Activated gamma-delta T cell (primary cell): ENCODE results near the gene KIN.
"Not testable (repeated sequence)": the region's sequence is repeated elsewhere in the genome, so short reads cannot be mapped to it uniquely, and the experiment has no call there.

ENCODE experiments used
- DNase-seq: peaks from one replicate; lab custom pipeline; 2025; lab: John Stamatoyannopoulos, UW
- total RNA-seq, 2 donors: gene quantifications; one replicate each; lab custom pipeline; 2026; lab: John Stamatoyannopoulos, UW

Gene KIN, protein sequence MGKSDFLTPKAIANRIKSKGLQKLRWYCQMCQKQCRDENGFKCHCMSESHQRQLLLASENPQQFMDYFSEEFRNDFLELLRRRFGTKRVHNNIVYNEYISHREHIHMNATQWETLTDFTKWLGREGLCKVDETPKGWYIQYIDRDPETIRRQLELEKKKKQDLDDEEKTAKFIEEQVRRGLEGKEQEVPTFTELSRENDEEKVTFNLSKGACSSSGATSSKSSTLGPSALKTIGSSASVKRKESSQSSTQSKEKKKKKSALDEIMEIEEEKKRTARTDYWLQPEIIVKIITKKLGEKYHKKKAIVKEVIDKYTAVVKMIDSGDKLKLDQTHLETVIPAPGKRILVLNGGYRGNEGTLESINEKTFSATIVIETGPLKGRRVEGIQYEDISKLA
- total RNA-seq = 36.6 to 38.3 reads per million in 2 donors

DNA sequence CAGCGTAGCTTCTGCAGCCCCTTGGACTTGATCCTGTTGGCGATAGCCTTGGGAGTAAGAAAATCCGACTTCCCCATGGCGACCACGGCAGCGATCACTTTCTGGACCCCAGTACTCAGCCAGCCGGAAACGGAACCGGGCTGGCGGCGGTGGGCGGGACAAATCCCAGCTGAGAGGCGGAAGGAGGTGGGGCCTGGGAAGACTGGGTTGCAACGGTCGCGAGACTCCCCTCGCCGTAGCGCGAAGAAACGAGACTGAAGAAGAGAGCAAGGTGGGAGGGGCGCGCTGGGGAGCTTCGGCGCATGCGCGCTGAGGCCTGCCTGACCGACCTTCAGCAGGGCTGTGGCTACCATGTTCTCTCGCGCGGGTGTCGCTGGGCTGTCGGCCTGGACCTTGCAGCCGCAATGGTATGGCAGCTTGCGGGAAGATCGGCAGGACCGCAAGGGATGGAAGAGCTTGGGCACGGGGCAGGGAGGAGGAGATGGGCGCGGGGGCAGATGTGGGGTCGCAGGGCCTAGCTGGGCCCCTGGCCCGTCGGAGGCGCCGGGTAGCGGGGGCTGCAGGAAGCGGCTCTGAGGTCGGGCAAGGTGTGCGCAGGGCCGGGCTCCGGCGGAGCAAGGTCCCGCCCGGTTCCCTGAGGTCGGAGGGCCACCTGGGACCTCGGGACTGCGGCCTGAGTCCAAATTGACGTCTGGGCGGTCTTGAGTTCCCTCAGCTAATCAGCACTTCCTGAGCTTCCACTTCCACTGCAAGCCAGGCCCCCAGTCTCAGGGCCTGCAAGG, at the start of gene KIN, which contains the start of gene ATP5F1C:
KIN (minus strand) TSS at position 137 of the 782 bp plus-strand sequence; CDS start at position 77, 60 bp downstream.
ATP5F1C (plus strand) TSS at position 321 of the 782 bp plus-strand sequence; CDS start at position 352, 31 bp downstream.
- DNase-seq = peak; percentile 93

DNA sequence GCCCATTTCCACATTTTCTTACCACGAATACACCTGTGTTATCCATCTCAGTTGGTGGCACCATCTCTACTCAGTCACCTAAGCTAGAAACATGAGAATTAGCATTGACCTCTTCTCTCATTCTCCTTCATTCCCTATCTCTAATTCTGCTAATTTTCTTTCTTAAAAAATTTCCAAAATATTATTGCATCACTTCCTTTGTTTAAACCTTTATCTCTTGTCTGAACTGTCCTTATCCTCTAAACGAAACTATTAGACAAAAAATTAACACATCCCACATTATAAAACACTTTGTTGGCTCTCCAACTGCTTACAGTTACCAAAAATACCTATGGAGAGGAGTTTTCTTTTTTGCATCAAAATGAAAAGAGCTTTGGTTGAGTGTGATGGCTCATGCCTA, 48.8 kb upstream of the KIN start:
- DNase-seq = no peak

DNA sequence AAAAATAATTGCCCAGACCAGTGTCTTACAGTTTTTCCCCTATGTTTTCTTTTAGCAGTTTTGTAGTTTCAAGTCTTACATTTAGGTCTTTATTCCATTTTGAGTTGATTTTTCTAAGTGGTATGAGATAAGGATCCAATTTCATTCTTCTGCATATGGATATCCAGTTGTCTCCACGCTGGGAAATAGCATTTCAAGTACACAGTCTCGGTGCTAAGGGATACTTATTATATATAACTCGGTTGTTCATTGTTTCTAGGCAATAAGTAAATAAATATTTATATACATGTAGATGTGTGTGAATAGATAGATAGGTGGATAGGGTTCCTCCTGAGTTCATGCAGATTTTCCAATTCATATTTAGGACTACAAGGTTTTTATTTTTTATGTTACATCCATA, 46.5 kb upstream of the KIN start:
- DNase-seq = no peak

DNA sequence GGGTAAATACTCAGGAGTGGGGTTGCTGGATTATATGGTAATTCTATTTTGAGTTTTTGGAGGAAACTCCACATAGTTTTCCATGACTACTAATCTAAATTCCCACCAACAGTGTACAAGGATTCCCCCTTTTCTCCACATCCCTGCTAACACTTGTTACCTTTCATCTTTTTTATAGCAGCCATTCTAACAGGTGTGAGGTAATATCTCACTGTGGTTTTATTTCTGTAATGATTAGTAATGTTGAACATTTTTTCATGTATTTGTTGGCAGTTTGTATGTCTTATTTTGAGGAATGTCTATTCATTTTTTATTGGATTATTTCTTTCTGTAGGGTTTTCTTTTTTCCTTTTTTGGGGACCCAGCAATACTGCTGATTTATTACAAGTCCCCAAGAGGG, 45.4 kb upstream of the KIN start:
- no peak for DNase-seq

DNA sequence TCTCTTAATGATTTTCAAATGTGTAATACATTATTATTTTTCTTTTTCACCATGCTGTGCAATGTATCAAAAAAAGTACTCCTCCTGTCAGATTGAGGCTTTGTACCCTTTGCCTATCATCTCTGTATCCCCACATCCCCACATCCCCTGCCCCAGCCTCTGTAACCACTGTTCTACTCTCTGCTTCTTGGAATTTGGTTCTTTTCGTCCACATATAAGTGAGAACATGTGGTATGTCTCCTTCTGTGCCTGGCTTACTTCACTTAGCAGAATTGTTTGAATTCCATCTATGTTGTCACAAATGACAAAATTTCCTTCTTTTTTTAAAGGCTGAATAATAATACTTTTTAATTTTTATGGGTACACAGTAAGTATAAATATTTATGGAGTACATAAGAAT, 44.3 kb upstream of the KIN start:
- no peak for DNase-seq

DNA sequence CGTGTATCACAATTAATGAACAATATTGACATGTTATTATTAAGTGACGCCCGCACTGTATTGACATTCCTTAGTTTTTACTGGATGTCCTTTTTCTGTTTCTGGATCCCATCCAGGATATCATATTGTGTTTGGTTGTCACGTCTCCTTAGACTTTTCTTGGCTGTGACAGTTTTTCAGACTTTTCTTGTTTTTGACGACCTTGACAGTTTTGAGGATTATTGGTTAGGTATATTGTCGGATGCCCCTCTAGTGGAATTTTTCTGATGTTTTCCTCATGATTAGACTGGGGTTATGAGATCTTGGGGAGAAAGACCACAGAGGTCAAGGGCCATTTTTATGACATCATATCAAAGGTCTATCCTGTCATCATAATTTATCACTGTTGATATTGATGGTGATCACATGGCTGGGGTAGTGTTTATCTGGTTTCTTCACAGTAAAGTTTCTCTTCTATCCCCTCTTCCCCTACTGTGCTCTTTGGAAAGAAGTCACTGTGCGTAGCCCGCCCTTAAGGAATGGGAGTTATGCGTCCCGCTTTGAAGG, 41.6 kb upstream of the KIN start:
- no peak for DNase-seq

DNA sequence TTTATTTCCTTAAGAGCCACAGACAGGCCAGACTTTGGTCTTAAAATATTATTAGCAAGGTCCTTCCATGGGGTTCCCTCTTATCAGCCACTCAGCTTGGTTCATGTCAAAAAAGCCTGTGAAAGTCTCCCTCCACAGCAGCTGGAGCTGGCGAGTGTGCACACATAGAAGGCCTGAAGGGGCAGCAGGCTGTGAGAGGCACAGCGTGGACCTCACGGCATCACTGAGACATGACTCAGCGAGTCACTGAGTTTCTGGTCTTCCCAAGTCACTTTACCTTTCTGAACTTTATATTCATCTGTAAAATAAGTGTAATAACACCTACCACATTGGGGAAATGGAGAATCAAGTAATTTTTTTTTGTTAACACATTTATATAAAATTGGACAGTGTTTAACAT, 39.2 kb upstream of the KIN start:
- DNase-seq = no peak

DNA sequence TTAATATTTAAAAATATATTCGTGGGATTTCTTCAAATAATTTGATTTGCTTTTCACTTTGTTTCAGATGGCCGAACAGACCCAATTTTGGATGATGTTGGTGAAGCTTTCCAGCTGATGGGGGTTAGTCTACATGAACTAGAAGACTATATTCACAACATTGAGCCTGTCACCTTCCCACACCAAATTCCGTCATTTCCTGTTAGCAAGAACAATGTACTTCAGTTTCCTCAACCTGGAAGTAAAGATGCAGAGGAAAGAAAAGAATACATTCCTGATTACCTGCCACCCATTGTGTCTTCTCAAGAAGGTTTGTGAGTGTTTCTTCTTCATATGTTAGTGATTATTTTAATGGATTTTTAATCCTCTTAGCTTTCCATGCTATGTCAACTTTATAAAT, 36.5 kb upstream of the KIN start:
- no peak for DNase-seq

DNA sequence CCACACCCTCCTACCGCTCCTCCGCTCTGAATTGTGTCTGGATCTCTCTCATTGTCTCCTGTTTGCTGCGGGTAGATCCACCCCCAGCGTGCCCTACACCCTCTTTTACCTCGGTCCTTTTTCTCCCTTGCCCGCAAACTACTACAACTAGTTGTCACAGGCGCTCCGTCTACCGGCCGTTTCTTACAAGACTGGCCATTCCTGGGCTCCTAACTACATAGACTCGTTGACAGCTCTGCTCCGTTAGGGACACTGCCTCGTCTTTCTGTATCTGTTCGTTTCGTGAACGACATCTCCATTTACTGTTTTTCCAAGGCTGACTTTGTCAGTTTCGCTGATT, 31.3 kb upstream of the KIN start:
- DNase-seq = no peak

DNA sequence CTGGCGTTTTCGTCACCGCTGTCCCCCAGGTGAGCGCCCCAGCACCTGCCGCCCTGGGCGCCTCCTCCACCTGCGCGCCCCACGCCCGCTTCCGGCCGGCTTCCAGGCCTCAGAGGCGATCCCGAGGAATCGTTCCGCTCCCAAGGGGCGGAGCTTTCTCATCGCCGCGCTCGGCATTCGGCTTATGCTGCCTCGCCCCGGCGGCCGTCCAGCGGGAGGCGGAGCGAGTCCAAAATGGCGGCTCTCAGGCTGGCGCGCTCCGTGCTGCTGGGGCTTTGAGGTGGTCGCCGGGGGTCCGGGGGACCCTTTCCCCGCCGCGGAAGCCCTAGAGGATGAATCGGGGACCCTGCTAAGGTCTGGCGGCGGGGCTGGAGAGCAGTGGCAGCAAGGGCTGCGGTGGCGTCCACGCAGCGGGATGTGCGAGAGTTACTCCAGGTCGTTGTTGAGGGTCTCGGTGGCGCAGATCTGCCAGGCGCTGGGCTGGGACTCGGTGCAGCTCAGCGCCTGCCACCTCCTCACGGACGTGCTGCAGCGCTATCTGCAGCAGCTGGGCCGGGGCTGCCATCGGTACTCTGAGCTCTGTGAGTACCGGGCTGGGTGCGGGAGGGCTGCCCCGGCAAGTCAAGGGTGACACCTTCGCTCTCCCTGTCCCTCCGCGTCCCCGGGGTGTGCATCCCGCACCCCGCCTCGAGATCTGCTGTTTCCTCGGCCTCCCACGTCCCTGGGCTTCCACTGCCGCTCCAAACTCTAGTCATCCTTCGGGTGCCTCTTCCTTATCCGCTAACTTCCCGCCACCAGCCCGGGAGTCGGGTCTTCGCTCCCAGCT, 30.7 kb upstream of the KIN start, which contains the start of gene TAF3:
TAF3 (plus strand) TSS at position 211 of the 826 bp plus-strand sequence; CDS start at position 416, 205 bp downstream.
- DNase-seq = peak; percentile 79

DNA sequence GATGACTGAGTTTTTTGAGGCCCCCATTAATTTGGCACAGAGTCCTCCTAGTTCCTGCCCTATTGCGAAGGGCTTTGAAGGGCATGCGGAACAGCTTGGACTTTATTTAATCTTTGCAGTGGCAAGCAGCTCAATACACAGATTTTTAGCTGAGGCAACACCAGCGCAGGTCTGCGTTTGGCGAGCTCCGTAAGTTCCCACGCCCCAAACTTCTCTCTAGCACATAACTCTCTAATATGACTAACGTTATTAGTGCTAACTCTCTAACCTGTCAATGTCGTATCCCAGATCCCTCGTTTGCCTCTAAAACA, 30.1 kb upstream of the KIN start:
- DNase-seq = no peak

DNA sequence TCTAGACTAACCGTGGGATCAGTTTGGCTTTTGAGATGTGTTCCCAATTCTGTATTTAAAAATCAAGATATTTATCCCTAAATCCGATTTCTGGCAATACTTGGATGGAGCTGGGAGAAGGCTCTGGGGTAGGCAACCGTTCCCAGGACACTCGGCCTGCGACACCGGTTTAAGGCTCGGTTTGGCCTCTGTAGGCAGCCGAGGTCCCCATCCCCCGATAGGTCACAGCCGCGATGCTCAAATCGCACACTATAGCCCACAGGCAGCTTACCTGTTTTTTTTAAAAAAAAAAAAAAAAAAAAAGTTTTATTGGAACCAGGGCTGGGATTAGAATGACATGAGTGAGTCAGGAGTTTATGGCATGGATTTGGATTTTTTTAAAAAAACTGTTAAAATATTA, 29.8 kb upstream of the KIN start:
- no peak for DNase-seq

DNA sequence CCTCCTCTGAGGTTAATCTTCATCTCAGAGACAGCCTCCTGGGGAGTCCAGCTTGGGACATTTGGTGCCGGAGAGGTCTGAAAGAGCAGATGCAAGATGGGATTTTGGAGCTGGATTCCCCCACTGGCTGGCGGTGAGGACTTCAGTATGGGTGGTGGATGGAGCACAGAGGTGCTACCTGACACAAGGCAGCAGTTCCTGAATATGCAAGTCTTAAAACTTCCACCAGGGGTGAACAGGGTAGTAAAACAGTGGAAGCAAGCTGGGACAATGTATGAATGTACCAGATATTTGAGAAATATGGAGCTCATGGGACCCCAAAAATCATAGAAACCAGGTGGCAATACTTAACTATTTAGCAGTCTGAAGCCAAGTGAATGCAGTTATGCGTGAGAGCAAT, 25.7 kb upstream of the KIN start:
- DNase-seq = no peak

DNA sequence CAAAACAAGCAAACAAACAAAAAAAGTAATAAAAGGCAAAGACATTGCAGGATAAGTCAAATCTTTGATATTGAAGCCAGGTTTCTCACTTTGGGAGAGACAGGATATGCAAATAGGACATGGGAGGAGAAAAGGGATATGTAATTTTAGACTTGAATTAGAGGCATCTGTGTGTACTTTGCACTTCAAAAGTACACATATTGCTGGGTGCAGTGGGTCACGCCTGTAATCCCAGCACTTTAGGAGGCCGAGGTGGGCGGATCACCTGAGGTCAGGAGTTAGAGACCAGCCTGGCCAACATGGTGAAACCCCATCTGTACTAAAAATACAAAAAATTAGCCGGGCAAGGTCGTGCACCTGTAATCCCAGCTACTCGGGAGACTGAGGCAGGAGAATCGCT, 23.9 kb upstream of the KIN start:
- DNase-seq = not testable (repeated sequence)

DNA sequence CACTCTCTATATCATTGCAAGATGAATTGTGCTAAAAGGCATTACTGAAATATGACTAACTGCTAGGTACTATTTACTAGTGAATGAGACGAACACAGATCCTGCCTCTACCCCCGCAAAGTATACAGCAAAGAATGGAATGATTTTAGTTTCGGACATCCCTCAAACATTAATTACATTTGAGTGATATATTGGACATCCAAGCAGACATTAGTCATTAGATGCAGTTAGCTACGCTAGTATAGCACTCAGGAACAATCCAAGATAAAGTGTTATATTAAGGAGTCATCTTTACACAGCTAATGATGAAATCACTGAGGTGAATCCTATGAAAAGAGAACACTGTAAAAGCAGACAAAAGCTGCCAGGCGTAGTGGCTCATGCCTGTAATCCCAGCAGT, 23.2 kb upstream of the KIN start:
- DNase-seq = no peak

DNA sequence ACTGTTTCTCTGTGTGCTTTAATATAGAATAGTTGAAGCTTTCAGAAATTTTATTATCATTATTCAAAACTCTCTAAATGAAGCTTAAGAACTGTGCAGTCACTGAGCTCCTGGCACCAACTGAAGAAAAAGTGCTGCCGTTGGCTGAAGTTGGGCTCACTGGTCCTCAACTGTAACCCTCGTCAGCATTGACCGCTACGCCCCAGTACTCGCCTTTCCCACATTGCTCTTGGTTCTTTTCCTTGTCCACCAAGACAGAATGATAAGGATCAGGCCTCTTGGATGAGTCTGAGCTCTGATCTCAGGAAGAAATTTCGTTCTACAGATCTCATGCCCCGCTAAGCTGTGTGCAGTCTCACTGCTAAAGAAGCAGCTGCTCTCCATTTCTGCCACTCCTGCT, 22.6 kb upstream of the KIN start:
- DNase-seq = no peak

DNA sequence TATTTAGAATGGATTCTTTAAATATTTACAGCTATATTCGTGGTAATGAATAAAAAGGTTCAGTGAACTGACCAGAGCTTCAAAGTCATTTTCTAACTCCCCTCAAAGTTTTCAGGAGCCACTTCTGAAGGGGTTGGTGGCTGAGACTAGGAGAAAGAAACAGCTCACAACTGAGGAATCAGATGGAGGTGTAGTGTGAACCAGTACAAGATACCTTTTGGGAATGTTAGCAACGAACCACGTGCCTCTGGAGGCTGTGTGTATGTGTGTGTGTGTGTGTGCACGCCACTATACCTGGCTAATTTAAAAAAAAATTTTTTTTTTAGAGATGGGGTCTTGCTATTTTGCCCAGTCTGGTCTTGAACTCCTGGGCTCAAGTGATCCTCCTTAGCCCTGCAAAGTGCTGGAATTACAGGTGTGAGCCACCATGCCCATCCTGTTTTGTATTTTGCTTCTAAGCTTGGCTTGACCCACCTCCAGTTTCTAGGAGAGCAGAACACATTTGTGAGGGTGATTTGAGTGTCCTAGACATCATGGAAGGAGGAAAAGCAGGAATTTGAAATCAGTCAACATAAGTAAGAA, 21.0 kb upstream of the KIN start:
- DNase-seq = no peak

DNA sequence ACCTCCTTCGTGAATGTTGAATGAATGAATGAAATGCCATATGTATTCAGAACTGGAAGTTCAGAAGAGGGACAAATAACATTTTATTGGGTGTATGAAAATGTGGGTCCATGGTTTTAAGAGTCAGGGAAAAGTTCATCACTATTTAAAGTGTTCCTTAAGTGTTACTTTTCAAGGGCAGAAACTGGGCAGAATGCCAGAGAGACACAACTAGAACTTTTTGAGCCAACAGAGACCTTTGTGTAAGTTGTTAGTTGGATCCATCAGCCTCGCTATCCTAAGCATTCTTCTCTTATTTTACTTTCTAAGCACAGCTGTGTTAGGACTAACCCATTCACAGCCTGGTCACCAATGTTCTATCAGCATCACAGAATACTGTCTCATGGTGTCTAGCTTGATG, 16.9 kb upstream of the KIN start:
- DNase-seq = no peak

DNA sequence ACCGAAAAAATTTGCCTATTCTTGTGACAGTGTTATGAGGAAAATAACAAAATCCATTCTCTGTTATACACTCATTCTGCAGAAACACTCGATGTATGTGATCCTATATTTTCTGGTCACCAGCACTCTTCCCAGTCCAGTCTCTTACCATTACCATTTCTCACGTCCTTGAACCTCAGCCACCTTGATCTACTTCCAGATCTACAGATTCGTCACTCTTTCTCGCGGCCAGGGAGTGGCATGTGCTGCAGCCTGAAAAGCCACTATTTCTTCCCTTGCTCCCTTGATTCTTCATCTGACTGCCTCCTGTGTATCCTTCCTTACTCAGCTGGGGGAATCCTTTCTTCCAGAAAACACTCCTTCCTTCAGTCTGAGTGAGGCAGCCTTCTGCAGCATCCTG, 16.4 kb upstream of the KIN start:
- no peak for DNase-seq

DNA sequence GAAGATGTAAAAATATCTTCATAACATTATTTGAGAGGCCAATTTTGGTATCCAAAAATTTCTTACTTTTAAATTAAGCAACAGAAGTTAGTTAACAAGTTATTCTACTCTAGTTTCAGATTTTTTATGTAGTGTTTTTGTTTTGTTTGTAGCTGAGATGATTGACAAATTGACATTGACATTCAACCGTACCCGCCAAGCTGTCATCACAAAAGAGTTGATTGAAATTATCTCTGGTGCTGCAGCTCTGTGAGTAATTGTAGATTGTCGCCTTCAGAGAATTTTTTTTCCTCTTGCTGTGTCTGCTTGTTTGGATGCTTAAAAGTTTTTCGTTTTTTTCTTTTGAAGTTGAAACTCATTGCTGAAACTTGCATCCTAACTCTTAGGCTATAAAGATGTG, 14.8 kb upstream of the KIN start:
- DNase-seq = no peak

DNA sequence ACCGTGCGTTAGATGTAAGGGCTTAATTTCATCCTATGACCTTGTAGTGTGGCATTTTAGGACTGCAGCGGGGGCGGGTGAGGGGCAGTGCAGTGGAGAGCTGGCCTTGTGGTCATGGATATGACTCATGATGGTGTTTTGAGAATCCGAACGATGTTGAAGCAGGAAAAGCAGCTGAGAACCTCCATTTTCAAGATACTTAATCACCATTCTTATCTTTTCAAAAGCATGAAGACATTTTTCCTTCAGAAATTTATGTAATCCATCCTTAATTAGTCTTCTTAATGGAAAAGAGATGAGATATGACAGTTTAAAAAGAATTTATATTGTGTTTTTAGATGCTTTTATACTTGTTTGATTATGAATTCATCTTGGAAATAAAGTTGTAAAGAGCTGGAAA, 9.8 kb upstream of the KIN start:
- DNase-seq = no peak

DNA sequence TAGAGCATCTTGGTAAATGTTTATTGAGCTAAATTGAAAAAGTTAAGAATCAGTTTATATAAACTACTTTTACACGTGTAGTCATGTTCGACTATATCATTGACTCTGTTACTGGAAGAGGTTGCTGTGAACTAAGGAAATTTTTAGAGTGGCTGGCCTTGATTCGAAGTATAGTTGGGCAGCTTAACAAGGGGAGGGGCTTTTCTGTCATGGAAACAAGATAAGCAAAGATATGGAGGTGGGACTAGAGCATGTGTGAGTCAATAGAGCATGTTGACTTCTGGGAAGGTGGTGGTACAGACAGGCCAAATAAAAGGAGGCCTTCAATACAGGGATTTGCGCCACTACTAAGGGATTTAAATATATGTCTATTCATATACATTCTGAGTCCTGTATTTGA, 7.8 kb upstream of the KIN start:
- DNase-seq = no peak
